HG03457 (cell line): Measurements from ENCODE around the gene FILIP1L.
"Not testable (repeated sequence)": the region's sequence is repeated elsewhere in the genome, so short reads cannot be mapped to it uniquely, and the experiment has no call there.

ENCODE experiments used
- ATAC-seq: cut with Tn5 transposase; IDR thresholded peaks from one replicate; pipeline ENCODE4 v1.9.1; 2021; ENCODE audit warnings: moderate number of reproducible peaks; ENCODE audit not compliant: unreplicated experiment

FILIP1L gene

GRCh38 chr3:99851955-99852354 is 262.3 kb downstream of the FILIP1L start:
- no peak for ATAC-seq

- ATAC-seq, result no peak
These were observed 263.7 kb downstream of the FILIP1L start for GRCh38 chr3:99850608-99851007.

GRCh38 chr3:99848433-99848832 is 265.9 kb downstream of the FILIP1L start:
- ATAC-seq, result no peak

- no peak for ATAC-seq
These were observed 267.7 kb downstream of the FILIP1L start for GRCh38 chr3:99846477-99847160.

- no peak for ATAC-seq
These were observed 268.3 kb downstream of the FILIP1L start for GRCh38 chr3:99845999-99846398.

- ATAC-seq, result no peak
These were observed 269.0 kb downstream of the FILIP1L start for GRCh38 chr3:99845331-99845730.

GRCh38 chr3:99843590-99844258 is 270.6 kb downstream of the FILIP1L start:
- ATAC-seq, result no peak

- ATAC-seq, result peak; percentile 53
These were observed 271.3 kb downstream of the FILIP1L start for GRCh38 chr3:99842826-99843589.

GRCh38 chr3:99841949-99842348 is 272.4 kb downstream of the FILIP1L start:
- ATAC-seq, result not testable (repeated sequence)

- ATAC-seq, result no peak
These were observed 274.7 kb downstream of the FILIP1L start for GRCh38 chr3:99839613-99840012.

- no peak for ATAC-seq
These were observed 275.5 kb downstream of the FILIP1L start for GRCh38 chr3:99838755-99839154.

- ATAC-seq, result no peak
These were observed 276.6 kb downstream of the FILIP1L start for GRCh38 chr3:99837715-99838114.

- ATAC-seq, result no peak
These were observed 277.6 kb downstream of the FILIP1L start for GRCh38 chr3:99836681-99837080.

- ATAC-seq, result no peak
These were observed 279.9 kb downstream of the FILIP1L start for GRCh38 chr3:99834211-99834957.

- no peak for ATAC-seq
These were observed 280.6 kb downstream of the FILIP1L start for GRCh38 chr3:99833617-99834205.

- ATAC-seq, result no peak
These were observed 284.5 kb downstream of the FILIP1L start for GRCh38 chr3:99829844-99830243.

GRCh38 chr3:99825004-99825640 is 289.2 kb downstream of the FILIP1L start:
- ATAC-seq, result no peak

- no peak for ATAC-seq
These were observed 290.3 kb downstream of the FILIP1L start for GRCh38 chr3:99823723-99824711.

- ATAC-seq, result no peak
These were observed 295.5 kb downstream of the FILIP1L start for GRCh38 chr3:99818818-99819217.
